Measurements from ENCODE around the gene IMMP2L.

DNA sequence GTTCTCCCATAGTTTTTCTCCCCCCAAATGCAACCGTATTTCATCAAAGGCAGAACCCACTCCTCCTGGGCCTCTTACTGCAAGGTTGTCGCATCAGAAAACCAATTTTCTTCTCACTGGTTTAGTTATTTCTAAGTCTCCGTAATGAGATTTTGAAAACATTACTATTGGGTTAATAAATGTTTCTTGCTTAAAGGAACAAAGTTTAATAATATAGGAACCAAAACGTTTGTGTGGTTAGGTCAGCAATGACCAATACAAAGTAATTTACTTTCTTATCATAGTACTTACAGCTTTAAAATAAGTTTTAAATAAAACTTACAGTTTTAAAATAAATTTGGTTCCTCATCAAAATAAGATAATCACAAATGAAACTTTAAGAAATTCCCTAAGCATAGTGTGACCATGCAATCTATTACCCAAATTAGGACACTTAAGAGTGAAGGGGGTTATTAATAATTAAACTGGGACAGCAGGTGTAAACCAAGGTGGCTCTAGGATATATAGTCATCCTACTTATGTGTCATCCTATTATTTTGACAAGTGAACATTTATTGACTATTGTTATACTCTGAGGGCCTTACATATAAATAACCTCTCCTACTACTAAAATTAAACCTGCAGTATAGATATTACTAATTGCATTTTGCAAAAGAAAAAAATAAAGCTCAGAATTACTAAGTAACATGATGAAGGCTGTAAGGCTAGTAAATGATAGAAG is 886.7 kb downstream of the IMMP2L start:
- no peak for TF ChIP-seq EZH2 (IDR thresholded peaks at IDR 0.05; ENCODE audit: borderline replicate concordance, low read depth, low read length, severe bottlenecking)
- TF ChIP-seq, protein P1, sequence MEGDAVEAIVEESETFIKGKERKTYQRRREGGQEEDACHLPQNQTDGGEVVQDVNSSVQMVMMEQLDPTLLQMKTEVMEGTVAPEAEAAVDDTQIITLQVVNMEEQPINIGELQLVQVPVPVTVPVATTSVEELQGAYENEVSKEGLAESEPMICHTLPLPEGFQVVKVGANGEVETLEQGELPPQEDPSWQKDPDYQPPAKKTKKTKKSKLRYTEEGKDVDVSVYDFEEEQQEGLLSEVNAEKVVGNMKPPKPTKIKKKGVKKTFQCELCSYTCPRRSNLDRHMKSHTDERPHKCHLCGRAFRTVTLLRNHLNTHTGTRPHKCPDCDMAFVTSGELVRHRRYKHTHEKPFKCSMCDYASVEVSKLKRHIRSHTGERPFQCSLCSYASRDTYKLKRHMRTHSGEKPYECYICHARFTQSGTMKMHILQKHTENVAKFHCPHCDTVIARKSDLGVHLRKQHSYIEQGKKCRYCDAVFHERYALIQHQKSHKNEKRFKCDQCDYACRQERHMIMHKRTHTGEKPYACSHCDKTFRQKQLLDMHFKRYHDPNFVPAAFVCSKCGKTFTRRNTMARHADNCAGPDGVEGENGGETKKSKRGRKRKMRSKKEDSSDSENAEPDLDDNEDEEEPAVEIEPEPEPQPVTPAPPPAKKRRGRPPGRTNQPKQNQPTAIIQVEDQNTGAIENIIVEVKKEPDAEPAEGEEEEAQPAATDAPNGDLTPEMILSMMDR (IDR thresholded peaks at IDR 0.05; ENCODE audit: borderline replicate concordance, extremely low read depth, low read length, poor library complexity, severe bottlenecking) = no peak
